D721Med (cell line): ENCODE data around the gene MFSD11.
A peak's percentile ranks its signal among the peaks of the same experiment; 100 is the strongest.

Experiments
- DNase-seq: peaks from one replicate; pipeline ENCODE4 v3.0.0; 2011; ENCODE audit warnings: low spot score; ENCODE audit not compliant: insufficient read length
- FAIRE-seq: peaks from 2 replicates; lab custom pipeline; 2011; peaks lifted over from hg19 to GRCh38; lab: Jason Lieb, UNC
- TF ChIP-seq, protein P1 (sequence below): IDR thresholded peaks from 2 replicates; pipeline ENCODE4 v1.5.1; 2012; ENCODE audit warnings: mild to moderate bottlenecking, control low read depth; ENCODE audit not compliant: insufficient read depth; ENCODE audit errors: missing control alignments

MFSD11 gene

DNA sequence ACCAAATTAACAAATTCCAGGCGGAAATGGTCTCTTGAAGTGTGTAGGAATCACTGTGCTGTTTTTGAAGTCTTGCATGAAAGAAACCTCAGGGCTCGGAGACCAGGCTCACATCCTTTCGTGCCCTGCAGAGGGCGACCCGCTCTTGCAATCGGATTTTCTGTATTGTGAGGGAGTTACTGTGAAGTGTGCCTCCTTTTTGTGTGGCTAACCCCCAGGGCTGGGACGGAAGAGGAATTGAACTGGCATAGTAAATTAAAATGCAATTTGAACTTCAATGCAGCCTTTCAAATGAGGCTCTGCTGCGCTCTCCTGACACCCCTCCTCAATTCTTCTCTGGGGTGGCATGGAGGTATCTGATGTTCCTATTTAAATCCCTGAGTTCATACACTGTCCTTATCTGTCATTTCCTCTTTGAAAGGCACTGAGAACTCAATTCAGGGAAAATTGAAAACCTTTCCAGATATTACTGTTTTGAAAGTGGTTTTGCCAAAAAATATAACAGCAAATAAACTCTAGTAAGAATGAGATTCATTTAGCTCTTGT, 78.7 kb downstream of the MFSD11 start:
- DNase-seq = peak; percentile 58
- FAIRE-seq = no peak
- TF ChIP-seq, protein P1, sequence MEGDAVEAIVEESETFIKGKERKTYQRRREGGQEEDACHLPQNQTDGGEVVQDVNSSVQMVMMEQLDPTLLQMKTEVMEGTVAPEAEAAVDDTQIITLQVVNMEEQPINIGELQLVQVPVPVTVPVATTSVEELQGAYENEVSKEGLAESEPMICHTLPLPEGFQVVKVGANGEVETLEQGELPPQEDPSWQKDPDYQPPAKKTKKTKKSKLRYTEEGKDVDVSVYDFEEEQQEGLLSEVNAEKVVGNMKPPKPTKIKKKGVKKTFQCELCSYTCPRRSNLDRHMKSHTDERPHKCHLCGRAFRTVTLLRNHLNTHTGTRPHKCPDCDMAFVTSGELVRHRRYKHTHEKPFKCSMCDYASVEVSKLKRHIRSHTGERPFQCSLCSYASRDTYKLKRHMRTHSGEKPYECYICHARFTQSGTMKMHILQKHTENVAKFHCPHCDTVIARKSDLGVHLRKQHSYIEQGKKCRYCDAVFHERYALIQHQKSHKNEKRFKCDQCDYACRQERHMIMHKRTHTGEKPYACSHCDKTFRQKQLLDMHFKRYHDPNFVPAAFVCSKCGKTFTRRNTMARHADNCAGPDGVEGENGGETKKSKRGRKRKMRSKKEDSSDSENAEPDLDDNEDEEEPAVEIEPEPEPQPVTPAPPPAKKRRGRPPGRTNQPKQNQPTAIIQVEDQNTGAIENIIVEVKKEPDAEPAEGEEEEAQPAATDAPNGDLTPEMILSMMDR = peak; percentile 98

DNA sequence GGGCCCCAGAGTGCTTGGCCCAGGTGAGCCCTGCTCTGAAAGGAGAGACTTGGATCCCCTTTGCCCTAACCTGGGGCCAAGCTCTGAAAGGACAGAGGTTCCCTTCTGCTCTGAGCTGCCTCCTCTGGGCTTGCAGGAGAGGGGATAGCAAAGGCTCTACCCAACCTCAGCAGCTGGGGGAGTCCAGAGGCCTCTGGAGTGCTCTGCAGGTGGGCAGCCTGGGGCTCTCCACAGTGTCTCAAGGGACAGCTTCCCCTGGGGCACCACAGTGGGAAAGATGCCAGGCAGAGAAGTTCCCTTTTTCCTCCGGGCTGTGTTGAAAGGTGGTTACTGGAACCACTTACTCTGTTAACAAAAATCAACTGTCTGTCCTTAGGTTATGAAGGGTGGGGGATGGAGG, 82.1 kb downstream of the MFSD11 start:
- FAIRE-seq = no peak
- no peak for DNase-seq
- TF ChIP-seq, protein P1 = no peak

- TF ChIP-seq, protein P1 = no peak
- FAIRE-seq (no peak), DNase-seq (no peak)
Measured at GRCh38 chr17:76820561-76820960, 82.6 kb downstream of the MFSD11 start.

GRCh38 chr17:76822184-76822778, 84.4 kb downstream of the MFSD11 start:
- no peak for DNase-seq
- FAIRE-seq = no peak
- TF ChIP-seq, protein P1 = no peak

DNA sequence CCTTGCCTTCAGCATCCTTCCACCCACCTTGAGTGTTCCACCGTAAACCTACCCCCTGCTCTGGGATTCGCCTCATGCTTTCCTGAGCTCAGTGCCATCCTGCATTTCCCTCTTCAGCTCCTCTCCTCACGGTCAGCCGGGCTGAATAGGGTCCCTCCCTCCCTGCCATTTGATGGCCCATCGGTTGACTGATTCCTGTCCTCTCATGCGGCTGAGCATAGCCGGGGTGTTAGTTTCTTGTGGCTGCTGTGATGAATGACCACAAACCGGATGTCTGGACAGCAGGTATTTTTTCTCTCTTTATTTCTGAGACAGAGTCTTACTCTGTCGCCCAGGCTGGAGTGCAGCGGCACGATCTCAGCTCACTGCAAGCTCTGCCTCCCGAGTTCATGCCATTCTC, 86.2 kb downstream of the MFSD11 start:
- TF ChIP-seq, protein P1 = no peak
- DNase-seq = no peak
- no peak for FAIRE-seq

DNA sequence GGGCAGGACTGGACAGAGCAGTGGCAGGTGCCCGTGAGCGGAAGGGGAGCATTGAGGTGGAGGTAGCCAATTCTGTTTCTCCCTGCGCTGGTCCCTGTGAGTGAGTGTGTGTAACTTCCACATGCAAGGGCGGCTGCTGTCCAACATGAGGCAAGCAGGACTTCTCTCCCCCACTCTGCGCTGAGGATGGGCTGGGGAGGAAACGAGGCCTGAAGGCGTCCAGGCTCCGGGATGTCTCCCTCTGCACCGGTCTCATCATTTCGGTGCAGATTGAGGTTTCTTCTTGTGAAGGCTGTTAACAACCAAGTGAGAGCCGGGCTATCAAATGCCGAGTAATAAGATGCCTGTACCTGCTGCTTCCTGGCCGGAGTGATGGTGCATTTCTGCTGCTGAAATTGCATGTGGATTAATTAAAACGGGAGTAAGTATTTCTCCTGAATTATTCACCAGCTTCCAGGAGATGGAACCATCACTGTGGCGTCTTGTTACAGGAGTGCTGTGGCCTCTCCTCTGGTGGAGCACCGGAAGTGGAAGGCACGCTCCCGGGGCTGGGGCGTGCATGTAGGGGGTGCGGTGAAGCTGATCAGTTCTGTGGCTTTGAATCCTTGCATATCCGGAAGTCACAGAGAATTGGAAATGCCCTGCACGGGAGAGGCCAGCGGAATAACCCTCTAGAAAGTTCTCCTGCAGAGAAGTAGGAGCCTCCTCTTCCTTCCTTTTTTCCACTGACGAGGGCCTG, 88.6 kb downstream of the MFSD11 start:
- FAIRE-seq (no peak), DNase-seq (no peak)
- TF ChIP-seq, protein P1 = no peak

DNA sequence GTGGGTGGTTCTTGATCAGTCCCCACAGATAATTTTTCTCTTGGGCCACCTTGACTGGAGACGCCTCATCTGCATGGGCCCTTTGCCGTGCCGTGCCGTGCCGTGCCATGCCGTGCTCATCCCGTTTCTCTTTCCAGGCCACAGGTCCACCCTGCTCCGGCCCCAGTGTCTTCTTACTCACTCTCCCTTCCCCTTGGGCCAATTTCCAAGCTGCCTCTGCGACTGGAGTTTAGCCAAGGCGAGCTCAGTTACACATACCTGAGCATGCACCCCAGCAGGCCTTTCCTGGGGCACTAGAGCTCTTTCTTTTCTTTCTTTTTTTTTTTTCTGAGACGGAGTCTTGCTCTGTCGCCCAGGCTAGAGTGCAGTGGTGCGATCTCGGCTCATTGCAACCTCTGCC, 89.8 kb downstream of the MFSD11 start:
- TF ChIP-seq, protein P1 = no peak
- DNase-seq (no peak), FAIRE-seq (no peak)
